Lung (tissue), 12 donors: ENCODE data around the gene GXYLT2. TPM values are rescaled to one million over a fixed set of nuclear protein-coding genes. Genes with fewer than 3 reads are reported as not detected.

ENCODE experiments used
- ATAC-seq: fragments of 200-7000 bp; cut with Tn5 transposase; one replicate; pipeline ENCODE4 v1.9.1; 2020; ENCODE audit warnings: moderate number of reproducible peaks; ENCODE audit not compliant: insufficient read depth, low FRiP score
- DNase-seq, 3 donors: peaks; one replicate each; pipeline ENCODE4 v3.0.0-alpha.2; 2013 to 2017
- H3K27ac ChIP-seq, 2 donors: one replicate each; pipeline ENCODE4 v1.5.1; 2013; ENCODE audit warnings: mild to moderate bottlenecking in 2 of 2, moderate library complexity in 2 of 2, control low read depth in 1 of 2, inconsistent platforms in 1 of 2, low read depth in 1 of 2, low read length in 1 of 2
- H3K27me3 ChIP-seq, 3 donors: one replicate each; pipeline ENCODE4 v1.5.1; 2013; ENCODE audit warnings: low read length in 2 of 3; ENCODE audit not compliant: control insufficient read depth in 3 of 3, insufficient read depth in 3 of 3
- H3K36me3 ChIP-seq, 4 donors: one replicate each; pipeline ENCODE4 v1.5.1; 2013; ENCODE audit warnings: low read length in 4 of 4, mild to moderate bottlenecking in 1 of 4, moderate library complexity in 1 of 4; ENCODE audit not compliant: control insufficient read depth in 4 of 4, insufficient read depth in 4 of 4
- H3K4me1 ChIP-seq, 5 donors: one replicate each; pipeline ENCODE4 v1.5.1; 2013; ENCODE audit warnings: low read length in 5 of 5, mild to moderate bottlenecking in 2 of 5, moderate library complexity in 1 of 5; ENCODE audit not compliant: control insufficient read depth in 5 of 5, insufficient read depth in 5 of 5
- H3K4me3 ChIP-seq: one replicate; pipeline ENCODE4 v1.5.1; 2013; ENCODE audit warnings: mild to moderate bottlenecking, control low read depth, moderate library complexity
- H3K9ac ChIP-seq, 2 donors: one replicate each; pipeline ENCODE4 v1.5.1; 2013; ENCODE audit warnings: low read length in 2 of 2, control low read depth in 1 of 2; ENCODE audit not compliant: insufficient read depth in 1 of 2
- H3K9me3 ChIP-seq, 4 donors: one replicate each; pipeline ENCODE4 v1.5.1; 2013; ENCODE audit warnings: low read length in 3 of 4, mild to moderate bottlenecking in 1 of 4, moderate library complexity in 1 of 4; ENCODE audit not compliant: control insufficient read depth in 4 of 4, insufficient read depth in 3 of 4
- WGBS, 2 donors: extraction: QIAGEN DNeasy Blood & Tissue Kit; methylation state at CpG; one replicate each; pipeline ENCODE4 v1.1.7; 2013; 5-methylcytosine and 5-hydroxymethylcytosine counted together
- polyA plus RNA-seq, 2 donors: library from polyadenylated mRNA; stranded (reverse); fragments of 200-250 nt; gene quantifications; one replicate each; pipeline ENCODE4 v1.2.1, GENCODE V29; 2013
- total RNA-seq, 2 donors: library from RNA; depleted of rRNA in 1 of 2; stranded (reverse); fragments of >200 nt in 1 of 2; gene quantifications; one replicate each; pipeline ENCODE4 v1.2.1, GENCODE V29; 2014 to 2021
- TF ChIP-seq, protein P1 (sequence below): IDR thresholded peaks from 2 replicates; pipeline ENCODE4 v1.5.1; 2012; ENCODE audit warnings: mild to moderate bottlenecking; ENCODE audit errors: control extremely low read depth, extremely low read depth
- donor health status: control.
- donor health status: control.
- donor health status: Bipolar disorder and iron deficiency.
- donor health status: healthy.
- donor health status: DM: yes; HTN: yes; CAD: no.

Gene GXYLT2
- total and polyA plus RNA-seq, 4 donors = 0.52 to 46.8 (median 4.8) TPM

DNA sequence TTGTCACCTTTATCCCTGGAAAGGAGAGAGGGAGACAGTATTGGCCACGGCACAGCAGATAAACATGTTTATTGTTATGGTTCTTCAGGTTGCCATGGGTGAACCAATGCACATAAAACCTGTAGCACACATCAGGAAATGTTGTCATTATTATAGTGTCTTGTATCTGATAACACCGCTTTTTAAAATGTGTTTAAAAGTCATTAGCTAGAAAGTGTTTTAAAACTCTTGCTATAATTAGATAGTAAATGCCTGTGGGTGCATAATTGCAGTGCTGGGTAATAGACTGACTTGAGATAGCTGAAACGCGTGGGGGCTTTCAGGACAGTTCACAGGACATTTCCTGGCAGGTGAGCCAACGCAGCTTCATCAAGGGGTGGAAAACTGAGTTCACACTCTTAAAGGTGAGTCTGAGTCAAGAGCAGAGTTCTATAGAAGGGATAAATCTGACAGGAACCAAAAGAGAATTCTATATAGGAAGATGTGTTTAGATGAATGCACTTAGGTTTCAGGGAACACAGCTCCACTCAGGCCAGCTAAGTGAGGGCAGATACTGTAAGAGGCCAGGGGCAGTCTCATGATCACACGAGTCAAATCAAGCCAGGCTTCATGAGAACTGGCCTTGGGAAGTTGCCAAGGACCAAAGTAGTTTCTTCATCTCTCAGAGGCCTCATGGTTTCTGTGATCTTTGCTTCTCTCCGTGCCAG is 73.1 kb downstream of the GXYLT2 start:
- H3K4me1 ChIP-seq = peaks cover 0 to 12% (median 8%) of the 10 kb centered on the region in 5 donors
- H3K27me3 ChIP-seq = no peaks in the 10 kb centered on the region
- ATAC-seq (peak; percentile 41), DNase-seq (peak; percentile 31 to 80 (median 71))
- H3K9ac ChIP-seq = peak overlapping the region in 1 of 2 donors; percentile 5
- H3K27ac ChIP-seq = peak overlapping the region in 1 of 2 donors; percentile 83
- no peaks in the 10 kb centered on the region for H3K9me3 ChIP-seq
- WGBS, 2 donors = 56 to 61% methylated on average over 7 of the region's 7 CpGs
- no peak overlapping the region for H3K4me3 ChIP-seq
- TF ChIP-seq, protein P1, sequence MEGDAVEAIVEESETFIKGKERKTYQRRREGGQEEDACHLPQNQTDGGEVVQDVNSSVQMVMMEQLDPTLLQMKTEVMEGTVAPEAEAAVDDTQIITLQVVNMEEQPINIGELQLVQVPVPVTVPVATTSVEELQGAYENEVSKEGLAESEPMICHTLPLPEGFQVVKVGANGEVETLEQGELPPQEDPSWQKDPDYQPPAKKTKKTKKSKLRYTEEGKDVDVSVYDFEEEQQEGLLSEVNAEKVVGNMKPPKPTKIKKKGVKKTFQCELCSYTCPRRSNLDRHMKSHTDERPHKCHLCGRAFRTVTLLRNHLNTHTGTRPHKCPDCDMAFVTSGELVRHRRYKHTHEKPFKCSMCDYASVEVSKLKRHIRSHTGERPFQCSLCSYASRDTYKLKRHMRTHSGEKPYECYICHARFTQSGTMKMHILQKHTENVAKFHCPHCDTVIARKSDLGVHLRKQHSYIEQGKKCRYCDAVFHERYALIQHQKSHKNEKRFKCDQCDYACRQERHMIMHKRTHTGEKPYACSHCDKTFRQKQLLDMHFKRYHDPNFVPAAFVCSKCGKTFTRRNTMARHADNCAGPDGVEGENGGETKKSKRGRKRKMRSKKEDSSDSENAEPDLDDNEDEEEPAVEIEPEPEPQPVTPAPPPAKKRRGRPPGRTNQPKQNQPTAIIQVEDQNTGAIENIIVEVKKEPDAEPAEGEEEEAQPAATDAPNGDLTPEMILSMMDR = no peak
- peaks cover 0 to 5% (median 0%) of the 10 kb centered on the region in 4 donors for H3K36me3 ChIP-seq

DNA sequence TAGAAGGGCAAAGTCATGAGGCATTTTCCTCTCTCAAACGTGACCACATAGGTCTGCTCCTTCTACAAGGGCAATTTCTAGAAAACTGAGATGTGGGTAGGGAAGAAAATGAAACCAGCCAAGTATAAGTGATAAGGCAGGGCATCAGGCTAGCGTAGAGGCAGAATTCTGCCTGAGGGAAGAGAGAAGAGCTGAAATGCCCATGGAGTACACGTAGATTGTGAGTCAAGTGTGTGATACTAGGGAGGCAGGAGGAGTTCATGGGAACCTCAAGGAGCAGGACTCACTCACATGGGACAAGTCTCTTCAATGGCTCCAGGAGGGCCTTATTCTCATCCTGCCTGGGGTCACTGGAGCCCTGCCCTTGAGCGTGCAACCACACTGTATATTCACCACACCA is 73.9 kb downstream of the GXYLT2 start:
- Histone ChIP-seq H3K9ac (no peak overlapping the region), H3K4me1 (peaks cover 0 to 12% (median 8%) of the 10 kb centered on the region in 5 donors), H3K27ac (peak overlapping the region in 1 of 2 donors; percentile 83), H3K27me3 (no peaks in the 10 kb centered on the region), H3K9me3 (no peaks in the 10 kb centered on the region), H3K4me3 (no peak overlapping the region), H3K36me3 (peaks cover 0 to 4% (median 0%) of the 10 kb centered on the region in 4 donors)
- DNase-seq (no peak), ATAC-seq (no peak)
- WGBS, 2 donors = 61 to 76% methylated on average over 4 of the region's 4 CpGs
- TF ChIP-seq, protein P1 = no peak

DNA sequence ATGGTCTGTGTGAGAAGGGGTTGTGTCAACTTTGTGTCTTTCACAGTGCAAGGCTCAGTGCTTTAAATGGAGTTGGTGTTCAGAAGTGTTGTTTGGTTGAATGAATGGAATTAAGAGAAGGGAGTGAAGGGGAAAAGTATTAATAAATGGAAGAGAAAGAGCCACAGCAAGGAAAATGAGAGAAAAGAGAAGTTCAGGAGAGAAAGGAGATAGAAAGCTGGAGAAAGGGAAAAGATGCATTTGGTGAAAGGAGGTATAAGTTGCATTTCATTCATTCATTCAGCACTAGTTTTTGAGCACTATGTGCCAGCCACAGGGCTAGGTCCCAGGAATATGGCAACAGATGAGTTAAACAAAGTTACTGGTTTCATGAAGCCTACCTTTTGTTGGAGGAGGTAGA is 74.5 kb downstream of the GXYLT2 start:
- ATAC-seq (no peak), DNase-seq (no peak)
- peak overlapping the region in 1 of 2 donors; percentile 83 for H3K27ac ChIP-seq
- H3K9me3 ChIP-seq = no peaks in the 10 kb centered on the region
- TF ChIP-seq, protein P1 = no peak
- peaks cover 0 to 9% (median 8%) of the 10 kb centered on the region in 5 donors for H3K4me1 ChIP-seq
- no peak overlapping the region for H3K4me3 ChIP-seq
- H3K36me3 ChIP-seq = peaks cover 0 to 7% (median under 1%) of the 10 kb centered on the region in 4 donors
- H3K27me3 ChIP-seq = no peaks in the 10 kb centered on the region
- H3K9ac ChIP-seq = no peak overlapping the region
